BE2C (cell line): ENCODE data around the gene BRPF3.

Experiments
- DNase-seq: peaks from one replicate; pipeline ENCODE4 v3.0.0-alpha.2; 2020
- H3K27me3 ChIP-seq: fragments of 250-450 bp; sonication (Bioruptor Pico); 2 replicates; pipeline ENCODE4 v1.5.1; 2020; ENCODE audit warnings: mild to moderate bottlenecking
- H3K36me3 ChIP-seq: fragments of 250-450 bp; sonication (Bioruptor Pico); 2 replicates; pipeline ENCODE4 v1.5.1; 2020; ENCODE audit warnings: mild to moderate bottlenecking
- H3K4me1 ChIP-seq: fragments of 250-450 bp; sonication (Bioruptor Pico); 2 replicates; pipeline ENCODE4 v1.5.1; 2020
- H3K4me3 ChIP-seq: 2 replicates; pipeline ENCODE4 v1.5.1; 2011; ENCODE audit warnings: low read depth, low read length
- H3K9me3 ChIP-seq: fragments of 250-450 bp; sonication (Bioruptor Pico); 2 replicates; pipeline ENCODE4 v1.5.1; 2020
- TF ChIP-seq, protein P1 (sequence below): IDR thresholded peaks from 2 replicates; pipeline ENCODE4 v1.5.1; 2012; ENCODE audit warnings: mild to moderate bottlenecking, low read depth, low read length

Gene BRPF3

GRCh38 chr6:36263390-36264000, 67.0 kb downstream of the BRPF3 start:
- DNase-seq, result no peak
- Histone ChIP-seq H3K9me3 (no peaks in the 10 kb centered on the region), H3K4me1 (no peaks in the 10 kb centered on the region; the same call in 1 of the 2 replicates), H3K27me3 (no peaks in the 10 kb centered on the region), H3K4me3 (no peak overlapping the region), H3K36me3 (no peaks in the 10 kb centered on the region)
- TF ChIP-seq, protein P1, sequence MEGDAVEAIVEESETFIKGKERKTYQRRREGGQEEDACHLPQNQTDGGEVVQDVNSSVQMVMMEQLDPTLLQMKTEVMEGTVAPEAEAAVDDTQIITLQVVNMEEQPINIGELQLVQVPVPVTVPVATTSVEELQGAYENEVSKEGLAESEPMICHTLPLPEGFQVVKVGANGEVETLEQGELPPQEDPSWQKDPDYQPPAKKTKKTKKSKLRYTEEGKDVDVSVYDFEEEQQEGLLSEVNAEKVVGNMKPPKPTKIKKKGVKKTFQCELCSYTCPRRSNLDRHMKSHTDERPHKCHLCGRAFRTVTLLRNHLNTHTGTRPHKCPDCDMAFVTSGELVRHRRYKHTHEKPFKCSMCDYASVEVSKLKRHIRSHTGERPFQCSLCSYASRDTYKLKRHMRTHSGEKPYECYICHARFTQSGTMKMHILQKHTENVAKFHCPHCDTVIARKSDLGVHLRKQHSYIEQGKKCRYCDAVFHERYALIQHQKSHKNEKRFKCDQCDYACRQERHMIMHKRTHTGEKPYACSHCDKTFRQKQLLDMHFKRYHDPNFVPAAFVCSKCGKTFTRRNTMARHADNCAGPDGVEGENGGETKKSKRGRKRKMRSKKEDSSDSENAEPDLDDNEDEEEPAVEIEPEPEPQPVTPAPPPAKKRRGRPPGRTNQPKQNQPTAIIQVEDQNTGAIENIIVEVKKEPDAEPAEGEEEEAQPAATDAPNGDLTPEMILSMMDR, result no peak

DNA sequence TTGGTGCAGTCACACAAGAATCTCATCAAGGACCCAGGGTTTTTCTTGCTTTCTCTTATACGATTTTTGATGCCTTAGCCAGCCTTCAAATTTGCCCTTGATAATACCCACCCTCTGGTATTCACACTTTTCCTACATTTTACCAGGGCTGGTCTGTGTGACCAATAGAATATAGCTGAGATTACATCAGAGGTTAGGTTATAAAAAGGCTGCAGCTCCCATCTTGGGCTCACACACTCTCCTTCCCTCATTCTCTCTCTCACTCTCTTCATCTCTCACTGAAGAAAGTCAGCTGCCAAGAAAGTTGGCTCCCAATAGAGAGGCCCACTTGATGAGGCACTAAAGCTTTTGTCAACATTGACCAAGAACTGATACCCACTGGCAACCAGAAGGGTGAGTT, 69.2 kb downstream of the BRPF3 start:
- no peaks in the 10 kb centered on the region; the same call in 1 of the 2 replicates for H3K4me1 ChIP-seq
- no peaks in the 10 kb centered on the region for H3K27me3 ChIP-seq
- H3K4me3 ChIP-seq, result no peak overlapping the region
- H3K36me3 ChIP-seq, result no peaks in the 10 kb centered on the region
- no peak for DNase-seq
- TF ChIP-seq, protein P1, result no peak
- no peaks in the 10 kb centered on the region for H3K9me3 ChIP-seq

GRCh38 chr6:36266913-36267644, 70.5 kb downstream of the BRPF3 start:
- no peaks in the 10 kb centered on the region; the same call in 1 of the 2 replicates for H3K4me1 ChIP-seq
- H3K9me3 ChIP-seq, result no peaks in the 10 kb centered on the region
- no peak overlapping the region for H3K4me3 ChIP-seq
- TF ChIP-seq, protein P1, result no peak
- no peaks in the 10 kb centered on the region for H3K27me3 ChIP-seq
- no peak for DNase-seq
- no peaks in the 10 kb centered on the region for H3K36me3 ChIP-seq

- no peaks in the 10 kb centered on the region; the same call in 1 of the 2 replicates for H3K4me1 ChIP-seq
- no peak overlapping the region for H3K4me3 ChIP-seq
- TF ChIP-seq, protein P1, result no peak
- no peaks in the 10 kb centered on the region for H3K36me3 ChIP-seq
- H3K9me3 ChIP-seq, result no peaks in the 10 kb centered on the region
- no peaks in the 10 kb centered on the region for H3K27me3 ChIP-seq
- no peak for DNase-seq
Measured at GRCh38 chr6:36267731-36268477, 71.4 kb downstream of the BRPF3 start.

DNA sequence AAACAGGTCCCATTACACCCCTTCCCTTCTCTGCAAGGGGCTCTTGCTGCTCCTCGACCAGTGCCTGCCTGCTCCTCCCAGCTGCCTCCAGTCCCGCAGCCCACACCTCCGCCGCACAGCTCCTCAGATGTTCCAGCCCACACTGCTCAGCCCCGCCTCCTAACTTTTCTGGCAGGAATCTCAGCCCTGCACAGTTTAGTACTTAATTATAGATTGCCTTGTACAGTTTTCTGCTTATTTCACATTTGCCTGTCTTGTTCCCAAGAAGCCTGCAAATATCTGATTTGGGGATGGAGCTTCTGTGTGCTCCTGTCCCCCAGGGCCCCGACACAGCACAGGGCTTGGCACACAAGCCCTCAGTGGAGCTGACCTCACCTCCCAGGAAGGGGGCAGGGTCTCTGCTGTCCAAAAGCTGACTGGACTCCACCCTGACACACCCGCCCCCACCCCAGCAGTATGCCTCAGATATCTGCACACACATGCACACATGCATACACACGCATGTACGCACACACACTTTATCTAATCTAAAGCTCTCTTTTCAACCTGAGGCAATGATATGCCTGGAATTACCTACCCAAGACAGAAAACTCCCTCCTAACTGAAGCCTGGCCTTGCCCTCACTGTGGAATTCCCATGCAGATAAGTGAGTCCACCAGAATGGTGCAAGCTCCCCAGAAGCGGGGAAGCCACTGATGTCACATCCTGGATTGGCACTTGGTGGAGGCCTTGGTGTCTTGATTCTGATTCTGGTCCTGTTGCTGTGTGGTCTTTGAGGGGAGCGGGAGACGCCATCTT, 72.1 kb downstream of the BRPF3 start:
- Histone ChIP-seq H3K27me3 (no peaks in the 10 kb centered on the region), H3K4me3 (no peak overlapping the region), H3K36me3 (no peaks in the 10 kb centered on the region), H3K9me3 (no peaks in the 10 kb centered on the region), H3K4me1 (no peaks in the 10 kb centered on the region; the same call in 1 of the 2 replicates)
- no peak for DNase-seq
- TF ChIP-seq, protein P1, result no peak
